Medulla oblongata (tissue), 1 donor: ENCODE measurements around the gene NSG2.

Experiments
- DNase-seq: peaks from one replicate; pipeline ENCODE4 v3.0.0-alpha.2; 2015; ENCODE audit errors: extremely low spot score

The NSG2 gene

GRCh38 chr5:174059247-174059646, 13.7 kb downstream of the NSG2 start:
- no peak for DNase-seq

- no peak for DNase-seq
Measured at GRCh38 chr5:174063082-174063756, 17.7 kb downstream of the NSG2 start.

- no peak for DNase-seq
Measured at GRCh38 chr5:174064171-174064570, 18.7 kb downstream of the NSG2 start.

GRCh38 chr5:174065528-174066197, 20.2 kb downstream of the NSG2 start:
- DNase-seq: no peak

- no peak for DNase-seq
Measured at GRCh38 chr5:174067499-174067898, 22.0 kb downstream of the NSG2 start.

GRCh38 chr5:174071484-174071883, 26.0 kb downstream of the NSG2 start:
- no peak for DNase-seq

- DNase-seq: no peak
Measured at GRCh38 chr5:174073122-174073660, 27.7 kb downstream of the NSG2 start.

- DNase-seq: no peak
Measured at GRCh38 chr5:174074369-174074768, 28.9 kb downstream of the NSG2 start.

GRCh38 chr5:174078416-174078815, 32.9 kb downstream of the NSG2 start:
- DNase-seq: no peak

- no peak for DNase-seq
Measured at GRCh38 chr5:174082286-174082685, 36.8 kb downstream of the NSG2 start.

GRCh38 chr5:174083056-174083827, 37.7 kb downstream of the NSG2 start:
- DNase-seq: peak; percentile 19

- no peak for DNase-seq
Measured at GRCh38 chr5:174084691-174085154, 39.2 kb downstream of the NSG2 start.

- DNase-seq: no peak
Measured at GRCh38 chr5:174086751-174087150, 41.2 kb downstream of the NSG2 start.

- no peak for DNase-seq
Measured at GRCh38 chr5:174087783-174088182, 42.3 kb downstream of the NSG2 start.

- no peak for DNase-seq
Measured at GRCh38 chr5:174090129-174090528, 44.6 kb downstream of the NSG2 start.

- DNase-seq: no peak
Measured at GRCh38 chr5:174093123-174093522, 47.6 kb downstream of the NSG2 start.

GRCh38 chr5:174094857-174095606, 49.5 kb downstream of the NSG2 start:
- DNase-seq: no peak

GRCh38 chr5:174096619-174097018, 51.1 kb downstream of the NSG2 start:
- no peak for DNase-seq

- no peak for DNase-seq
Measured at GRCh38 chr5:174097486-174098185, 52.1 kb downstream of the NSG2 start.

GRCh38 chr5:174098694-174099093, 53.2 kb downstream of the NSG2 start:
- DNase-seq: no peak

GRCh38 chr5:174100490-174100889, 55.0 kb downstream of the NSG2 start:
- DNase-seq: no peak
